WTC11 (cell line): ENCODE measurements around the gene SLC2A9. TPM values are rescaled to one million over a fixed set of nuclear protein-coding genes. Genes with fewer than 3 reads are reported as not detected.

ENCODE experiments used
- ATAC-seq: fragments of 200-7000 bp; cut with Tn5 transposase; 2 replicates; pipeline ENCODE4 v1.10.0; 2021; ENCODE audit warnings: mild to moderate bottlenecking, moderate library complexity
- CTCF ChIA-PET: fragments of 300-600 bp; sonication (Branson Sonifier 250); formaldehyde crosslinking; loops from one replicate; lab custom pipeline; 2021; ENCODE audit warnings: antibody characterized with exemption; lab: Charles Lee
- POLR2A ChIA-PET: fragments of 350-600 bp; sonication (Branson Sonifier 250); formaldehyde crosslinking; loops from one replicate; lab custom pipeline; 2021; ENCODE audit warnings: antibody characterized with exemption; lab: Charles Lee
- DNase-seq: peaks from one replicate; pipeline ENCODE4 v3.0.0; 2021; ENCODE audit warnings: low spot score
- H3K27ac Mint-ChIP-seq: 2 replicates; pipeline ENCODE4 v1.8.0; 2021; ENCODE audit warnings: mixed read lengths
- H3K27me3 Mint-ChIP-seq: 2 replicates; pipeline ENCODE4 v1.8.0; 2021; ENCODE audit warnings: low read depth, mild to moderate bottlenecking, moderate library complexity, mixed read lengths
- H3K36me3 Mint-ChIP-seq: 2 replicates; pipeline ENCODE4 v1.8.0; 2021; ENCODE audit warnings: mixed read lengths
- H3K4me1 Mint-ChIP-seq: 2 replicates; pipeline ENCODE4 v1.8.0; 2022; ENCODE audit warnings: mixed read lengths
- H3K4me3 Mint-ChIP-seq: 2 replicates; pipeline ENCODE4 v1.8.0; 2021; ENCODE audit warnings: mild to moderate bottlenecking, moderate library complexity, mixed read lengths
- H3K9me3 Mint-ChIP-seq: 2 replicates; pipeline ENCODE4 v1.8.0; 2021; ENCODE audit warnings: mixed read lengths
- ELF4 ChIP-seq: sonication (generic); formaldehyde crosslinking; IDR thresholded peaks from 2 replicates; pipeline ENCODE4 v1.8.1; 2022; ENCODE audit warnings: low read depth, mild to moderate bottlenecking, moderate library complexity, missing genetic modification reagents
- ESRRA ChIP-seq: sonication (generic); formaldehyde crosslinking; IDR thresholded peaks from 2 replicates; pipeline ENCODE4 v1.8.1; 2022; ENCODE audit warnings: mild to moderate bottlenecking, missing genetic modification reagents, borderline replicate concordance
- ETV6 ChIP-seq: sonication (generic); formaldehyde crosslinking; IDR thresholded peaks from 2 replicates; pipeline ENCODE4 v1.8.1; 2022; ENCODE audit warnings: mild to moderate bottlenecking, missing genetic modification reagents
- FOXJ3 ChIP-seq: sonication (generic); formaldehyde crosslinking; IDR thresholded peaks from 2 replicates; pipeline ENCODE4 v1.9.0; 2021; ENCODE audit warnings: missing genetic modification reagents, mild to moderate bottlenecking, borderline replicate concordance
- IRF2 ChIP-seq: sonication (generic); formaldehyde crosslinking; IDR thresholded peaks from 2 replicates; pipeline ENCODE4 v1.8.0; 2022; ENCODE audit warnings: low read depth, missing genetic modification reagents, borderline replicate concordance
- JAZF1 ChIP-seq: fragments of 250-450 bp; sonication (Bioruptor Pico); IDR thresholded peaks from 2 replicates; pipeline ENCODE4 v1.9.0; 2021; ENCODE audit warnings: moderate library complexity, mild to moderate bottlenecking, inconsistent platforms
- NFATC4 ChIP-seq: fragments of 250-450 bp; sonication (Bioruptor Pico); IDR thresholded peaks from 2 replicates; pipeline ENCODE4 v1.9.0; 2021; ENCODE audit warnings: mild to moderate bottlenecking
- NR1H2 ChIP-seq: sonication (generic); formaldehyde crosslinking; IDR thresholded peaks from 2 replicates; pipeline ENCODE4 v1.9.0; 2021; ENCODE audit warnings: mild to moderate bottlenecking, moderate library complexity, missing genetic modification reagents
- RELA ChIP-seq: sonication (generic); formaldehyde crosslinking; IDR thresholded peaks from 2 replicates; pipeline ENCODE4 v1.8.1; 2022; ENCODE audit warnings: missing genetic modification reagents, mild to moderate bottlenecking, borderline replicate concordance
- TEAD4 ChIP-seq: sonication (generic); formaldehyde crosslinking; IDR thresholded peaks from 2 replicates; pipeline ENCODE4 v1.8.0; 2022; ENCODE audit warnings: mild to moderate bottlenecking, missing genetic modification reagents
- ZNF121 ChIP-seq: sonication (generic); formaldehyde crosslinking; IDR thresholded peaks from 2 replicates; pipeline ENCODE4 v1.8.0; 2023; ENCODE audit warnings: missing genetic modification reagents
- ZNF138 ChIP-seq: sonication (generic); formaldehyde crosslinking; conservative IDR thresholded peaks from 2 replicates; pipeline ENCODE4 v1.8.1; 2022; ENCODE audit warnings: mild to moderate bottlenecking, moderate library complexity, missing genetic modification reagents
- ZNF219 ChIP-seq: sonication (generic); formaldehyde crosslinking; IDR thresholded peaks from 2 replicates; pipeline ENCODE4 v1.8.0; 2023; ENCODE audit warnings: missing genetic modification reagents, mild to moderate bottlenecking, borderline replicate concordance
- ZNF317 ChIP-seq: sonication (generic); formaldehyde crosslinking; IDR thresholded peaks from 2 replicates; pipeline ENCODE4 v1.8.1; 2023; ENCODE audit warnings: low read depth, mild to moderate bottlenecking, moderate library complexity, missing genetic modification reagents, borderline replicate concordance
- total RNA-seq: library from RNA; stranded (reverse); gene quantifications from 3 replicates; pipeline ENCODE4 v1.2.3, GENCODE V29; 2021
- TF ChIP-seq, protein P1 (sequence below): sonication (generic); formaldehyde crosslinking; IDR thresholded peaks from 2 replicates; pipeline ENCODE4 v1.8.1; 2023; ENCODE audit warnings: mild to moderate bottlenecking, missing genetic modification reagents, moderate library complexity
- TF ChIP-seq, protein P2 (sequence below): sonication (generic); formaldehyde crosslinking; IDR thresholded peaks from 2 replicates; pipeline ENCODE4 v1.8.0; 2022; ENCODE audit warnings: mild to moderate bottlenecking, missing genetic modification reagents
- TF ChIP-seq, protein P3 (sequence below): sonication (generic); formaldehyde crosslinking; IDR thresholded peaks from 2 replicates; pipeline ENCODE4 v1.8.0; 2023; ENCODE audit warnings: mild to moderate bottlenecking, missing genetic modification reagents
- TF ChIP-seq, protein P4 (sequence below): fragments of 250-450 bp; sonication (Bioruptor Pico); IDR thresholded peaks from 2 replicates; pipeline ENCODE4 v1.8.0; 2021; ENCODE audit warnings: mild to moderate bottlenecking
- TF ChIP-seq, protein P5 (sequence below): sonication (generic); formaldehyde crosslinking; IDR thresholded peaks from 2 replicates; pipeline ENCODE4 v1.8.1; 2022; ENCODE audit warnings: mild to moderate bottlenecking, missing genetic modification reagents, moderate library complexity, borderline replicate concordance
- TF ChIP-seq, protein P6 (sequence below): sonication (generic); formaldehyde crosslinking; IDR thresholded peaks from 2 replicates; pipeline ENCODE4 v1.8.0; 2022; ENCODE audit warnings: mild to moderate bottlenecking, missing genetic modification reagents
- TF ChIP-seq, protein P7 (sequence below): sonication (generic); formaldehyde crosslinking; IDR thresholded peaks from 2 replicates; pipeline ENCODE4 v1.8.1; 2022; ENCODE audit warnings: missing genetic modification reagents, borderline replicate concordance

The SLC2A9 gene
- total RNA-seq, 1 experiment from 2014 or later, result not detected

DNA sequence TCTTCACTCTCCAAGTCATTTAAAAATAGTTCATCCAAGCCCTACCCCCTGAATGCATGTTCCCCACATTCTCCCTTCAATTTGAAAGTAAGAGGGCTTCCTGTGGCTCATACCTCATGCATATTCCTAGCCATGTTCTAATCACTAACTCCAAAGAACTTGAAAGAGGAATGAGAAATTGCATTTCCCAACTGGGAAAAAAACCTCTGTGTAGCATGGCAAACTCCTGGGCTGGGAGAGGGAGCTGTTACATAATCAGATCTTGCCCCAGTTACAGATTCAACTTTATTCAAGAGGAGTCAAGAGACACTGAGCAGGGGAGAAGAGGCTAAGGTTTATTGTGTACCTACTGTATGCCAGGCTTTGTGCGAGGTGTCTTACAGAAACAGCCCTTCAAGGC, 90.2 kb downstream of the SLC2A9 start:
- Mint-ChIP-seq H3K4me1 (peaks cover 17% of the 10 kb centered on the region), H3K36me3 (no peaks in the 10 kb centered on the region), H3K27me3 (peaks cover 8% of the 10 kb centered on the region), H3K27ac (no peak overlapping the region), H3K9me3 (peaks cover 4% of the 10 kb centered on the region; the same call in 1 of the 2 replicates), H3K4me3 (no peak overlapping the region)
- DNase-seq, result no peak
- CTCF ChIA-PET, result interaction anchor here (0.6 to 2.3 kb wide), 3 partner anchors 13 to 1017 kb away, joined by 3 to 10 read pairs (median 3); no protein-coding TSS in a partner anchor
- TF ChIP-seq FOXJ3 (CRISPR knock-in tag) (no peak), ESRRA (CRISPR knock-in tag) (no peak)
- no peak for ATAC-seq
- POLR2A ChIA-PET, result no interaction called here

DNA sequence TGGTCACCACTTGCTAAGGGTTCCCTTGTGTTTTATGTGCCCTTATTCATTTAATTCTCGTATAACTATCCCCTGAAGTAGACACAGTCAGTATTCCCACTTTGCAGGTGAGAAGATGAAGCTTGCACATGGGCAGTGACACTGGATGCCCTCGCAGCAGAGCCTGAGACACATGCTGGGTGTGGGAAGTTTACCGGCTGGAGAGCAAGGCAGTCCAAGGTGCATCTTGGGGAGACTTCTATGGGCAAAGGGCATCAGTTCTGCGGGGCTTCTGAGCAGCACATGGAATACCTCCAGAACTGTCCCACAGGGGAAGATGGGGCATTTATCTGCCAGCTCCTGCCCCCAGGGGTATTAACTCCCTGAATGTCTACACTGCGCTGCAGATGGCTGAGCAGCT, 92.2 kb downstream of the SLC2A9 start:
- ATAC-seq (no peak), DNase-seq (no peak)
- Mint-ChIP-seq H3K9me3 (peaks cover 4% of the 10 kb centered on the region; the same call in 1 of the 2 replicates), H3K4me3 (no peak overlapping the region), H3K27ac (no peak overlapping the region), H3K36me3 (no peaks in the 10 kb centered on the region), H3K4me1 (peaks cover 14% of the 10 kb centered on the region), H3K27me3 (peaks cover 8% of the 10 kb centered on the region)
- POLR2A ChIA-PET, result no interaction called here
- TF ChIP-seq TEAD4 (no peak), JAZF1 (CRISPR knock-in tag) (no peak)
- CTCF ChIA-PET, result interaction anchor here (1.0 to 2.3 kb wide), 3 partner anchors 10 to 30 kb away, joined by 3 to 10 read pairs (median 7); no protein-coding TSS in a partner anchor

DNA sequence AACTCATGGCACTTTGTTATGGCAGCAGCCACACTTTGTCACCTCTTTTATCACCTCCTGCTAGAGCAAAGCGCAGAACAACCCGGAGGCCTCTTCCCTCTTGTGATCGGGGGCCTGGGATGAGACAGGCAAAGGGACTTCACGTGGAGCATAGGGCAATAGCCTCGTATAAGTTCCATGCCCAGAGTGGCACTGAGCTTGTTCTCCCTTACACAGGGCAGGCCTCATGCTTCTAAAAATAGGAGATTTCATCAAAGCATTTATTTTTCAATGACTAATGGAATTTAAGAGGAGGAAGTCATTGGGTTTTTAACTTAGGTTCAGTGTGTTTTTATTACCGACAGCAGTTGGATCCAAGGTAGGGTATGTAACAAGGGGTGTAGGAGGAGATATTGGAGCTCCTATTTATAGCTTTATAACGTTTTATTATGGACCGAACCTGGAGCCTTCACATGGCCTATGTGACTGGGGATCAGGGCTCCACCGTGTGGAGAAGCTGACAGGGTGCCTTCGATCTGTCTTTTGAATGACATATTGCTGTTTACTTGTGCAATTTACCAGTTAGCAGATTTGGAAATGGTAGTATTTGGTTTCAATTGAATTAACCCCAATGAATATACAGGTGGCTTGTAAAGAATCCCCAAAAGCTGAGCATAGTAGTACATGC, 93.8 kb downstream of the SLC2A9 start:
- Mint-ChIP-seq H3K4me1 (peaks cover 14% of the 10 kb centered on the region), H3K27me3 (peaks cover 4% of the 10 kb centered on the region), H3K4me3 (no peak overlapping the region), H3K27ac (no peak overlapping the region), H3K9me3 (no peaks in the 10 kb centered on the region), H3K36me3 (no peaks in the 10 kb centered on the region)
- ChIA-PET POLR2A (interaction anchor here (1.3 kb wide), 1 partner anchor 9 kb away, joined by 3 read pairs; no protein-coding TSS in a partner anchor), CTCF (interaction anchor here (0.6 to 1.9 kb wide), 6 partner anchors 9 to 159 kb away, joined by 3 to 5 read pairs (median 4); no protein-coding TSS in a partner anchor)
- no peak for ATAC-seq
- no peak for DNase-seq
- TF ChIP-seq, protein P1, sequence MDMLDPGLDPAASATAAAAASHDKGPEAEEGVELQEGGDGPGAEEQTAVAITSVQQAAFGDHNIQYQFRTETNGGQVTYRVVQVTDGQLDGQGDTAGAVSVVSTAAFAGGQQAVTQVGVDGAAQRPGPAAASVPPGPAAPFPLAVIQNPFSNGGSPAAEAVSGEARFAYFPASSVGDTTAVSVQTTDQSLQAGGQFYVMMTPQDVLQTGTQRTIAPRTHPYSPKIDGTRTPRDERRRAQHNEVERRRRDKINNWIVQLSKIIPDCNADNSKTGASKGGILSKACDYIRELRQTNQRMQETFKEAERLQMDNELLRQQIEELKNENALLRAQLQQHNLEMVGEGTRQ (CRISPR knock-in tag), result no peak
- TF ChIP-seq NFATC4 (CRISPR knock-in tag) (no peak), ESRRA (CRISPR knock-in tag) (no peak), IRF2 (CRISPR knock-in tag) (no peak), ZNF219 (CRISPR knock-in tag) (no peak), ETV6 (CRISPR knock-in tag) (no peak), ELF4 (no peak), ZNF121 (CRISPR knock-in tag) (no peak), NR1H2 (CRISPR knock-in tag) (no peak), ZNF317 (CRISPR knock-in tag) (no peak), RELA (no peak), ZNF138 (no peak)
- TF ChIP-seq, protein P2, sequence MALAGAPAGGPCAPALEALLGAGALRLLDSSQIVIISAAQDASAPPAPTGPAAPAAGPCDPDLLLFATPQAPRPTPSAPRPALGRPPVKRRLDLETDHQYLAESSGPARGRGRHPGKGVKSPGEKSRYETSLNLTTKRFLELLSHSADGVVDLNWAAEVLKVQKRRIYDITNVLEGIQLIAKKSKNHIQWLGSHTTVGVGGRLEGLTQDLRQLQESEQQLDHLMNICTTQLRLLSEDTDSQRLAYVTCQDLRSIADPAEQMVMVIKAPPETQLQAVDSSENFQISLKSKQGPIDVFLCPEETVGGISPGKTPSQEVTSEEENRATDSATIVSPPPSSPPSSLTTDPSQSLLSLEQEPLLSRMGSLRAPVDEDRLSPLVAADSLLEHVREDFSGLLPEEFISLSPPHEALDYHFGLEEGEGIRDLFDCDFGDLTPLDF (CRISPR knock-in tag), result no peak
- TF ChIP-seq, protein P3, sequence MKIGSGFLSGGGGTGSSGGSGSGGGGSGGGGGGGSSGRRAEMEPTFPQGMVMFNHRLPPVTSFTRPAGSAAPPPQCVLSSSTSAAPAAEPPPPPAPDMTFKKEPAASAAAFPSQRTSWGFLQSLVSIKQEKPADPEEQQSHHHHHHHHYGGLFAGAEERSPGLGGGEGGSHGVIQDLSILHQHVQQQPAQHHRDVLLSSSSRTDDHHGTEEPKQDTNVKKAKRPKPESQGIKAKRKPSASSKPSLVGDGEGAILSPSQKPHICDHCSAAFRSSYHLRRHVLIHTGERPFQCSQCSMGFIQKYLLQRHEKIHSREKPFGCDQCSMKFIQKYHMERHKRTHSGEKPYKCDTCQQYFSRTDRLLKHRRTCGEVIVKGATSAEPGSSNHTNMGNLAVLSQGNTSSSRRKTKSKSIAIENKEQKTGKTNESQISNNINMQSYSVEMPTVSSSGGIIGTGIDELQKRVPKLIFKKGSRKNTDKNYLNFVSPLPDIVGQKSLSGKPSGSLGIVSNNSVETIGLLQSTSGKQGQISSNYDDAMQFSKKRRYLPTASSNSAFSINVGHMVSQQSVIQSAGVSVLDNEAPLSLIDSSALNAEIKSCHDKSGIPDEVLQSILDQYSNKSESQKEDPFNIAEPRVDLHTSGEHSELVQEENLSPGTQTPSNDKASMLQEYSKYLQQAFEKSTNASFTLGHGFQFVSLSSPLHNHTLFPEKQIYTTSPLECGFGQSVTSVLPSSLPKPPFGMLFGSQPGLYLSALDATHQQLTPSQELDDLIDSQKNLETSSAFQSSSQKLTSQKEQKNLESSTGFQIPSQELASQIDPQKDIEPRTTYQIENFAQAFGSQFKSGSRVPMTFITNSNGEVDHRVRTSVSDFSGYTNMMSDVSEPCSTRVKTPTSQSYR, result no peak
- TF ChIP-seq, protein P4, sequence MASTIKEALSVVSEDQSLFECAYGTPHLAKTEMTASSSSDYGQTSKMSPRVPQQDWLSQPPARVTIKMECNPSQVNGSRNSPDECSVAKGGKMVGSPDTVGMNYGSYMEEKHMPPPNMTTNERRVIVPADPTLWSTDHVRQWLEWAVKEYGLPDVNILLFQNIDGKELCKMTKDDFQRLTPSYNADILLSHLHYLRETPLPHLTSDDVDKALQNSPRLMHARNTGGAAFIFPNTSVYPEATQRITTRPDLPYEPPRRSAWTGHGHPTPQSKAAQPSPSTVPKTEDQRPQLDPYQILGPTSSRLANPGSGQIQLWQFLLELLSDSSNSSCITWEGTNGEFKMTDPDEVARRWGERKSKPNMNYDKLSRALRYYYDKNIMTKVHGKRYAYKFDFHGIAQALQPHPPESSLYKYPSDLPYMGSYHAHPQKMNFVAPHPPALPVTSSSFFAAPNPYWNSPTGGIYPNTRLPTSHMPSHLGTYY (CRISPR knock-in tag), result no peak
- TF ChIP-seq, protein P5, sequence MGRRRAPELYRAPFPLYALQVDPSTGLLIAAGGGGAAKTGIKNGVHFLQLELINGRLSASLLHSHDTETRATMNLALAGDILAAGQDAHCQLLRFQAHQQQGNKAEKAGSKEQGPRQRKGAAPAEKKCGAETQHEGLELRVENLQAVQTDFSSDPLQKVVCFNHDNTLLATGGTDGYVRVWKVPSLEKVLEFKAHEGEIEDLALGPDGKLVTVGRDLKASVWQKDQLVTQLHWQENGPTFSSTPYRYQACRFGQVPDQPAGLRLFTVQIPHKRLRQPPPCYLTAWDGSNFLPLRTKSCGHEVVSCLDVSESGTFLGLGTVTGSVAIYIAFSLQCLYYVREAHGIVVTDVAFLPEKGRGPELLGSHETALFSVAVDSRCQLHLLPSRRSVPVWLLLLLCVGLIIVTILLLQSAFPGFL (CRISPR knock-in tag), result no peak
- TF ChIP-seq, protein P6, sequence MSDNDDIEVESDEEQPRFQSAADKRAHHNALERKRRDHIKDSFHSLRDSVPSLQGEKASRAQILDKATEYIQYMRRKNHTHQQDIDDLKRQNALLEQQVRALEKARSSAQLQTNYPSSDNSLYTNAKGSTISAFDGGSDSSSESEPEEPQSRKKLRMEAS (CRISPR knock-in tag), result no peak
- TF ChIP-seq, protein P7, sequence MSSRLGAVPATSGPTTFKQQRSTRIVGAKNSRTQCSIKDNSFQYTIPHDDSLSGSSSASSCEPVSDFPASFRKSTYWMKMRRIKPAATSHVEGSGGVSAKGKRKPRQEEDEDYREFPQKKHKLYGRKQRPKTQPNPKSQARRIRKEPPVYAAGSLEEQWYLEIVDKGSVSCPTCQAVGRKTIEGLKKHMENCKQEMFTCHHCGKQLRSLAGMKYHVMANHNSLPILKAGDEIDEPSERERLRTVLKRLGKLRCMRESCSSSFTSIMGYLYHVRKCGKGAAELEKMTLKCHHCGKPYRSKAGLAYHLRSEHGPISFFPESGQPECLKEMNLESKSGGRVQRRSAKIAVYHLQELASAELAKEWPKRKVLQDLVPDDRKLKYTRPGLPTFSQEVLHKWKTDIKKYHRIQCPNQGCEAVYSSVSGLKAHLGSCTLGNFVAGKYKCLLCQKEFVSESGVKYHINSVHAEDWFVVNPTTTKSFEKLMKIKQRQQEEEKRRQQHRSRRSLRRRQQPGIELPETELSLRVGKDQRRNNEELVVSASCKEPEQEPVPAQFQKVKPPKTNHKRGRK (CRISPR knock-in tag), result no peak
